Measurements from ENCODE around the gene TTC27. TPM values are rescaled to one million over a fixed set of nuclear protein-coding genes. Genes with fewer than 3 reads are reported as not detected.
"Not testable (repeated sequence)": the region's sequence is repeated elsewhere in the genome, so short reads cannot be mapped to it uniquely, and the experiment has no call there.

Gene TTC27
- total RNA-seq, 1 donor from 2014 or later, result 118 TPM

GRCh38 chr2:32862269-32863055 lies 234.6 kb downstream of the TTC27 start:
- TF ChIP-seq CTCF (IDR thresholded peaks at IDR 0.05), result no peak
- Histone ChIP-seq H3K27me3 (no peaks in the 10 kb centered on the region), H3K4me3 (no peak overlapping the region), H3K4me1 (peaks cover 0 to 3% of the 10 kb centered on the region in 2 donors), H3K9me3 (no peaks in the 10 kb centered on the region), H3K27ac (no peak overlapping the region), H3K36me3 (no peaks in the 10 kb centered on the region)
- no peak for DNase-seq (ENCODE audit: low spot score in 2 of 2)
- intact Hi-C loops (cut with DNase I), result no loop called here

DNA sequence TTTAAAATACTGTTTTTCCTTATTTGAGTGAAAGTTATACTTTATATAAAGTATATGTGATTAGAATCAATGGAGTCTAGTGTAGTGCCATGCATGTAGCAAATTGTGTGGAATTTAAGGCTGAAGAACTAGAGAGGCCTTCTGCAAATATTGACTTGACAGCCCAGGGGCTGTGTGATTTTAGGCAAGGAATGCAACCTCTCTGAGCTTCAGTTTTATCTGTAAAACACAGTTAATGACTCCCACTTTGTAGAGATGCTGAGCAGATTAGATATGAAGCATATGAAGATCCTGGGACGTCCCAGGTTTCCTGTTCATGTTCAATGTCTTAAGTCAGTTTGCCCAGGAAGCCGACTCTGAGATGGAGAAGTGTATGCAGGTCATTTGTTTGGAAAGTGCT lies 235.5 kb downstream of the TTC27 start:
- Histone ChIP-seq H3K4me3 (no peak overlapping the region), H3K4me1 (peaks cover 0 to 3% of the 10 kb centered on the region in 2 donors), H3K27ac (no peak overlapping the region), H3K9me3 (no peaks in the 10 kb centered on the region), H3K36me3 (no peaks in the 10 kb centered on the region), H3K27me3 (no peaks in the 10 kb centered on the region)
- TF ChIP-seq CTCF (IDR thresholded peaks at IDR 0.05), result no peak
- no peak for DNase-seq (ENCODE audit: low spot score in 2 of 2)
- intact Hi-C loops (cut with DNase I), result no loop called here

DNA sequence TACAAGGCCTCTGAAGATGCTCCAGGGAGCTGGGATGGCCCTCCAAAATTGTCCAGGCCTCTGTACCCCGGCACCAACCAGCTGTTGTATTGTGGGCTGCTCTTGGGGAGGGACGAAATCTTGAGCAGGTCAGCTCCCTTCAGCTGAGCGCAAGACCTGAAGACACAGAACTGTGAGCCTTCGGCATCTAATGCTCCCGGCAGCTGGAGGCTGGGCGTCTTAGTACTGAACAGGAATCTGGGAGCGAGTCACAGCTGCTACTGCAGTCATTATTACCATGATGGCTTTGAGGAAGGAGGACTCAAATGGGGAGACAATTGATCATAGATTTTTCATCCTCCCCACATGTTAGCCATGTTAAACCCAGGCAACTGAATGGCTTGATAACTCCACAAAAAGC lies 236.0 kb downstream of the TTC27 start:
- H3K9me3 ChIP-seq, result no peaks in the 10 kb centered on the region
- TF ChIP-seq CTCF (IDR thresholded peaks at IDR 0.05), result no peak
- no peaks in the 10 kb centered on the region for H3K27me3 ChIP-seq
- intact Hi-C loops (cut with DNase I), result no loop called here
- H3K36me3 ChIP-seq, result no peaks in the 10 kb centered on the region
- H3K27ac ChIP-seq, result peak overlapping the region in 1 of 2 donors; percentile 1
- DNase-seq (ENCODE audit: low spot score in 2 of 2), result no peak
- no peak overlapping the region for H3K4me3 ChIP-seq
- peaks cover 0 to 3% of the 10 kb centered on the region in 2 donors for H3K4me1 ChIP-seq

DNA sequence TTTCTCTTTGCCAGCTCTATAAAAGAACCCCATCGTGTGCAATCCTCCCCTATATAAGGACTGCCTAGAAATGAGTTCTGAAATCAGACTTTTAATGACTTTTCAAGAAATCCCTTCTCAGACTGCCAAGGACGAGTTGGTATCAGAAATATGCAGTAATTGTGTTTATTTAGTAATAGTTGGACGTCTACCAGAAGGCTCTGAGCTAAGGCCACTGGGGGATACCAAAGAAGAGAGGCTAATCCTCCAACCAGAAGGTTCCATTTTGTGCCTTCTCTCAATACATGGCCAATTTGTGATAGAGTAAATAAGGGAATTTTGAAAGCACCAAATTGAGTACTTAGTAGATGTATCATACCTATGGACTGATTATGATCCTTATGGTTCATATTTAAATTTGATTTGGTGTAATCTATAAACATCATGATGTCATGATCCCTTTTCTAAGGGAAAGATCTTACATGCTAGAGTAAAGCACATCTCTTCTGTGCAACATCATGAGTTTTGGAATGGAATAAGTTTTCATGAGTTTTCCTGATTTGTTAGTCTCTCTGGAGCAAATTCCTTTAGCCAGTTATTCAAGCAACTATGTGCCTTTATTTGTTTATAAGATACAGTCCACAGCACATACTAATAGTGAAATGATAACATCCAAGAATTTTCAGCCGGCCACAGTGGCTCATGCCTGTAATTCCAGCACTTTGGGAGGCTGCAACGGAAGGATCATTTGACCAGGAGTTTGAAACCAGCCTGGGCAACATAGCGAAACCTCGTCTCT lies 236.7 kb downstream of the TTC27 start:
- no peak for TF ChIP-seq CTCF (IDR thresholded peaks at IDR 0.05)
- no peaks in the 10 kb centered on the region for H3K9me3 ChIP-seq
- intact Hi-C loops (cut with DNase I), result no loop called here
- no peak overlapping the region for H3K4me3 ChIP-seq
- no peak for DNase-seq (ENCODE audit: low spot score in 2 of 2)
- no peaks in the 10 kb centered on the region for H3K36me3 ChIP-seq
- H3K27me3 ChIP-seq, result no peaks in the 10 kb centered on the region
- peaks cover 0 to 3% of the 10 kb centered on the region in 2 donors for H3K4me1 ChIP-seq
- H3K27ac ChIP-seq, result peak overlapping the region; percentile 23 to 55

- no peak for TF ChIP-seq CTCF (IDR thresholded peaks at IDR 0.05)
- no peak for DNase-seq (ENCODE audit: low spot score in 2 of 2)
- Histone ChIP-seq H3K4me3 (no peak overlapping the region), H3K4me1 (peaks cover 0 to 3% of the 10 kb centered on the region in 2 donors), H3K27me3 (no peaks in the 10 kb centered on the region), H3K9me3 (no peaks in the 10 kb centered on the region), H3K27ac (peak overlapping the region; percentile 23 to 55), H3K36me3 (no peaks in the 10 kb centered on the region)
- intact Hi-C loops (cut with DNase I), result no loop called here
Measured at GRCh38 chr2:32865399-32866068, 237.7 kb downstream of the TTC27 start.

- intact Hi-C loops (cut with DNase I); H3K27ac ChIP-seq: not testable (repeated sequence)
Measured at GRCh38 chr2:32866462-32866861, 238.6 kb downstream of the TTC27 start.

More at GRCh38 chr2:32866462-32866861, 238.6 kb downstream of the TTC27 start:
- not testable (repeated sequence) for DNase-seq (ENCODE audit: low spot score in 2 of 2); H3K27me3 ChIP-seq; H3K9me3 ChIP-seq; H3K36me3 ChIP-seq; H3K4me3 ChIP-seq; H3K4me1 ChIP-seq

All from ascending aorta (tissue), 2 donors.